GM20431 (cell line): ENCODE data around the gene ZNF516.

ENCODE experiments used
- in situ Hi-C: fragments of 300-500 bp; cut with MseI, MboI; formaldehyde crosslinking; loops from one replicate; pipeline ENCODE4 v1.15.0; 2020; ENCODE audit warnings: low sequenced_read_pairs; ENCODE audit not compliant: unreplicated experiment

ZNF516 gene

GRCh38 chr18:76491776-76492668 is 3.0 kb downstream of the ZNF516 start:
- in situ Hi-C loops, result no loop called here

- in situ Hi-C loops, result no loop called here
Observed at GRCh38 chr18:76491473-76491775, 3.6 kb downstream of the ZNF516 start.

- in situ Hi-C loops, result no loop called here
Observed at GRCh38 chr18:76490670-76491472, 4.2 kb downstream of the ZNF516 start.

GRCh38 chr18:76490033-76490432 is 5.0 kb downstream of the ZNF516 start:
- in situ Hi-C loops, result no loop called here

- in situ Hi-C loops, result no loop called here
Observed at GRCh38 chr18:76489081-76489480, 6.0 kb downstream of the ZNF516 start.

- in situ Hi-C loops, result no loop called here
Observed at GRCh38 chr18:76488190-76488589, 6.9 kb downstream of the ZNF516 start.

GRCh38 chr18:76487782-76488181 is 7.3 kb downstream of the ZNF516 start:
- in situ Hi-C loops, result no loop called here

GRCh38 chr18:76487070-76487469 is 8.0 kb downstream of the ZNF516 start:
- in situ Hi-C loops, result no loop called here

GRCh38 chr18:76486574-76486973 is 8.5 kb downstream of the ZNF516 start:
- in situ Hi-C loops, result no loop called here

GRCh38 chr18:76486038-76486437 is 9.0 kb downstream of the ZNF516 start:
- in situ Hi-C loops, result no loop called here

- in situ Hi-C loops, result no loop called here
Observed at GRCh38 chr18:76484749-76485387, 10.2 kb downstream of the ZNF516 start.

- in situ Hi-C loops, result no loop called here
Observed at GRCh38 chr18:76483780-76484179, 11.3 kb downstream of the ZNF516 start.

GRCh38 chr18:76482971-76483691 is 11.9 kb downstream of the ZNF516 start:
- in situ Hi-C loops, result no loop called here

GRCh38 chr18:76482267-76482666 is 12.8 kb downstream of the ZNF516 start:
- in situ Hi-C loops, result no loop called here

GRCh38 chr18:76480913-76481312 is 14.1 kb downstream of the ZNF516 start:
- in situ Hi-C loops, result no loop called here

GRCh38 chr18:76479351-76480238 is 15.4 kb downstream of the ZNF516 start:
- in situ Hi-C loops, result no loop called here

GRCh38 chr18:76476665-76477561 is 18.1 kb downstream of the ZNF516 start:
- in situ Hi-C loops, result no loop called here

- in situ Hi-C loops, result no loop called here
Observed at GRCh38 chr18:76475450-76476194, 19.4 kb downstream of the ZNF516 start.
